HPDE6-E6E7 (cell line): ENCODE results near the gene SRBD1.

Experiments used
- DNase-seq: peaks from one replicate; pipeline ENCODE4 v3.0.0; 2011; ENCODE audit warnings: missing footprints; ENCODE audit errors: extremely low spot score

Gene SRBD1

DNA sequence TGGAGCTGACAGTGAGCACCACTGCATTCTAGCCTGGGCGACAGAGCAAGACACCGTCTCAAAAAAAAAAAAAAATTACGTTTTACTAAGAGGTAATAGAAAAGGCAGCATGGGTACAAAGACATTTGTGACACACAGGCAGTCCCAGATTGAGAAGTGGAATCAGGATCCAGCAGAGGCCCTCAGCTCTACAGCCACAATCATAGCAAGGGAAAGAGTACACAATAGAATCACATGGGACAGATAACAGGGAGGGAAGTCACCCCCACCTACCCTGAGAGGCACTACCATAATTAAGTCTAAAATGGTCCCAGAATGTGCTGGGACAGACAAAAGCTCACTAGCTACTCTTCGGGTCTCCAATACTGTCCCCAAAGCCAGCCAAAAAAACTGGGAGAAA lies 12.5 kb downstream of the SRBD1 start:
- DNase-seq: no peak

- no peak for DNase-seq
Observed at GRCh38 chr2:45596761-45597160, 14.3 kb downstream of the SRBD1 start.

GRCh38 chr2:45595721-45596435 lies 15.2 kb downstream of the SRBD1 start:
- DNase-seq: no peak

- no peak for DNase-seq
Observed at GRCh38 chr2:45591073-45591472, 20.0 kb downstream of the SRBD1 start.

DNA sequence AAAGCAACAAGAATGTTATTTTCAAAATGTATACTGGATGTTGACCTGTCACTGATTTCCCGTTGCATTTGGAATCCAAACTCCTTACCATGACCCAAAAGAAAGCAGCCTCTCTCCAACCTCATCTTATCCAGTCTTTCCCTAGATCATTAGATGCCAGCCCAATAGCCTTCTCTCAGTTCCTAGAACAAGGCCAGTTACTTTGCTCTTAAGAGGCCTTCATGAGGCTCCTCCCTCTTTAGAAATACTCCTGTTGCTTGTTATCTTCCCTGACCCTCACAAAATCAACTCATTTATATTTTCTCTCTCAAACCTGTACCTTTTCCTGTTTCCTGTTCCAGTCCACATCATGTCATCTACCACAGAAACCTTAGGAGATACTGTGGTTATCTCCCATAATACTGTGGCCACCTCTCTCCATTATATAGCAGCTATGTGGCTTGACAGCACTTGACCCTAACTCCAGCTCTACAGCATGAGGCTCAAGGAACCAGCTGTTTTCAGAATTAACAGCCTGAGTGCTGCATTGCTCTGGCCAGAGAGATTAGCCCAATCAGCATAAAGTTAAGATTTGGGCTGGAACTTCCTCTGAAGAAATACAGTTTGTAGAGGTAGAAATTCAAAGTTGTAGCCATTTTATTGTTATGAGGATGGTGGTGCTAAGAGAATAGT lies 22.8 kb downstream of the SRBD1 start:
- no peak for DNase-seq

DNA sequence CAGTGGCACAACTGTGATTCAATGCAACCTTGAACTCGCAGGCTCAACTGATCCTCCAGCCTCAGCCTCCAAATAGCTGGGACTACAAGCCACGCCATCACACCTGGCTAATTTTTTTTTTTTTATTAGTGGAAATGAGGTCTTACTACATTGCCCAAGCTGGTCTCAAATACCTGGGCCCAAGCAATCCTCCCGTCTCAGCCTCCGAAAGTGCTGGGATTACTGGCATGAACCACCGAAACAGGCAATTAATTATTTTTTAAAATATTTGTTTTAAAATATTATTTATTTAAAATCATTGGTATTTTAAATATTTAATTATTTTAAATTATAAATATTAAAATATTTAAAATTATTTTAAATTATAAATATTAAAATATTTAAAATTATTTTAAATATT lies 24.5 kb downstream of the SRBD1 start:
- DNase-seq: no peak

DNA sequence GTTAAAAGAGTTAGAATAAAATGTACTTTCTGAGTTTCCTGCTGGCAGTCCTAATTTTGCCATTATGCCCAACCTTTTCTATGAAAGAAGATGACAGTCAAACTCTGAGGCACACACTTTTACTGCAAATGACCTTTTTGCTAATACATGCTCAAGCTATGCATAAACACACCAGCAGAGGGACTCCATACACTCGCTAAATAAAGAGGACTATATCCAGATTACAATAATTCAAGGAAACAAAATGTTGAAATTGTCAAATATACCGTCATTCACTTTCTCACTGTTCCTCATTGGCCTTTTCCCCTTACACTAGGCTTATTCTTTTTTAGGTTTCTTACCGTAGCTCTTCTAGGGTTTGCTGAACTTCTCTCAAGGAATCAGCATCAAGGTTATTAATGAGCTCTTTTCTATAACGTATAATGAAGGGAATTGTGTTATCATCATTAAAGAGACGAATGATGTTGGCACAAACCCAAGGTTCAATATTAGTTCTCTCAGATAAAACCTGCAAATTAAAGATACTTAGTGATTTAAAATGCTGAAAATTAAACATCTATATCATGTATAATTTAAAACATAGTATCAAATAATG lies 25.7 kb downstream of the SRBD1 start:
- DNase-seq: peak; percentile 15

GRCh38 chr2:45583977-45584376 lies 27.1 kb downstream of the SRBD1 start:
- no peak for DNase-seq

DNA sequence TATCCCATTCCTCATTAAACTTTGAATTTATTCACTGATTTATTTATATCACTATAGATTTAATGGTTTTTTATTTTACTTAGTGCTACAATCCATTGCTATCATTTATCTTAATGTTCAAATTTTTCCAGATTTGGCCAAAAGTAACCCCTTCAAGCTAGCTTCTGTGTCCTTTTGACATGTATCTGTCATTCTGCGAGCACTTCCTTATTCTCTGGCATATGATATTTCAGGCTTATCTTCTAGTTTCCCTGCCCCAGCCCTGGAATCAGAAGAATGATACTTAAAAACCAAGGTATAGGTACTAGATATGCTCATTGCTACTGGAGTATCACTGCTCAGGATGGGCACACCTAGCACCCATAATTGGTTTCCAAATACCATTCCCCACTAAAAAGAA lies 28.5 kb downstream of the SRBD1 start:
- no peak for DNase-seq

- DNase-seq: no peak
Observed at GRCh38 chr2:45578056-45578843, 32.8 kb downstream of the SRBD1 start.

DNA sequence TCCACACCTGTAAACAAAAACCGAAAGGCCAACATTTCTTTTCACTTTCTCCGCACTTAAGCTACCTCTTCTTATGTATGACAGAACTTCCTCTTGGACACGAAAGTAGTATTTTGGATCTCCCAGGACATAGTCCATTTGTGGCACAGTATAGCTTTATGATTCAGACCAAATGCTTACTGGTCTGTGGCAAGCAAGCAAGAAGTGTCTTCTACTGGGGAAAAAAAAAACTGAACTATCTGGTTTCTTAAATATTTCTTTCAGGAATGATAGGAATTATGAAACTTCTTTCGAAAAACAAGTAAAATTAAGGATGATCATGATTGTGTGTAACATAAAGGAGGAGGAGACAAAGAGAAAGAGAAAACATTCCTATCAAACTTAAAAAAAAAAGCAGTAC lies 33.6 kb downstream of the SRBD1 start:
- no peak for DNase-seq

GRCh38 chr2:45575881-45576280 lies 35.2 kb downstream of the SRBD1 start:
- DNase-seq: no peak

DNA sequence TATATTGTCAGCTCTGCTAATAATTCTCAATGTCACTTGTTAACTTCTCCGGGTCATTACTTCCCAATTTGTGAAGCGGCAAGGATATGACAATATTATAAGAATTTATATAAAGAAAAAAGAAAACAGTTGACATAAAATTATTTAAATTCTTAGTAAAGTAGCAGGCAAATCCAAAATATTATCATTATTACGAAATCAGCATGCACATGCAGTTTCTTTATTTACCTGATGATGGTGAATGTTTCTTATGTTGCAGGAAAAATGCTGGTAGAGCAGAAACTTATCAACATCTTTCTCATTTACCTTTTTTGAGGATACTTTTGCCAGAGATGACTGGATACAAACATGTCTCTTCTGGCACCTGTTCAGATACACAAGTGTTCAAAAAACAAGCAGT lies 38.1 kb downstream of the SRBD1 start:
- DNase-seq: no peak

- DNase-seq: no peak
Observed at GRCh38 chr2:45571940-45572339, 39.1 kb downstream of the SRBD1 start.

GRCh38 chr2:45570671-45571334 lies 40.3 kb downstream of the SRBD1 start:
- DNase-seq: no peak

DNA sequence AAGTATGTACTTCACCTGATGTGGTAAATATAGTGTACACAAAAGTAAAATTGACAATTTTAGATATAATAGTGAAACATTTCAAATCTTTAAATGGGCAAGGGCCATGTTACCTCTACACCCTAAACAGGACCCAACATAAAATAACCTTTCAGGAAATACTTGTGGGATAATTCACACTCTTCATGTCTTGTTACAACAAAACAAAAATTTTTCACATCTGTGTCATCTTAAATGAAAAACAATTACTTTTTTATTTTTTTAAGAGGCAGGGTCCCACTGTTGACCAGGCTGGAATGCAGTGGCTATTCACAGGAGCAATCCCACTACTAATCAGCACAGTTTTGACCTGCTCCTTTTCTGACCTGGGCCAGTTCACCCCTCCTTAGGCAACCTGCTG lies 42.1 kb downstream of the SRBD1 start:
- no peak for DNase-seq

- no peak for DNase-seq
Observed at GRCh38 chr2:45567974-45568789, 42.9 kb downstream of the SRBD1 start.

- DNase-seq: no peak
Observed at GRCh38 chr2:45567288-45567963, 43.6 kb downstream of the SRBD1 start.

GRCh38 chr2:45559436-45559835 lies 51.6 kb downstream of the SRBD1 start:
- DNase-seq: no peak

DNA sequence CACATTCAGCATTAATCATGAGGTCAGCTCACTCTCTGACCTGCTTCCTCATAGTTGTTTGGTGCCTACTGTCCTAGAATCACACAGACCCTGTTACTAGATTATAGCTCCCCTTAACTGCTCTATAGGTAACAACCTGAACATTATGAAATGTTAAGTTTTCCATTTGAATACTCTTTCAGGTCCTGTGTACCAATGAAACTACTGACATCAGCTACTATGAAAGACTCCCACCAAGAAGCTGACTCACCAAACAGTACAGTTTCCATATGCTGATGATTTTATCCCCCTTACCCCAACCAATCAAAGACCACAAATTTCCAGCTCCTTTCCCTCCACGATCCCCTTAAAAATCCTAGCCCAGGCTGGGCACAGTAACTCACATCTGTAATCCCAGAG lies 56.3 kb downstream of the SRBD1 start:
- no peak for DNase-seq
